Loucy (cell line): Measurements from ENCODE around the gene EFHC2.

Source experiments
- H2AFZ ChIP-seq: fragments of 200-600 bp; sonication (generic); 2 replicates; pipeline ENCODE4 v1.6.0; 2016; ENCODE audit warnings: antibody characterized with exemption, mild to moderate bottlenecking, low read length, moderate library complexity
- H3F3A ChIP-seq: fragments of 200-600 bp; 2 replicates; pipeline ENCODE4 v1.6.0; 2016; ENCODE audit warnings: antibody characterized with exemption, low read depth, mild to moderate bottlenecking
- H3K27me3 ChIP-seq: fragments of 200-600 bp; sonication (generic); 2 replicates; pipeline ENCODE4 v1.6.1; 2014; ENCODE audit warnings: low read length, mild to moderate bottlenecking; ENCODE audit not compliant: insufficient read depth, poor library complexity, severe bottlenecking
- H3K36me3 ChIP-seq: fragments of 200-600 bp; sonication (generic); 2 replicates; pipeline ENCODE4 v1.6.1; 2016; ENCODE audit warnings: low read length; ENCODE audit not compliant: insufficient read depth
- H3K4me1 ChIP-seq: fragments of 200-600 bp; sonication (generic); 2 replicates; pipeline ENCODE4 v1.5.1; 2014; ENCODE audit warnings: low read length, mild to moderate bottlenecking; ENCODE audit not compliant: insufficient read depth, poor library complexity, severe bottlenecking
- H3K4me2 ChIP-seq: fragments of 200-600 bp; sonication (generic); 2 replicates; pipeline ENCODE4 v1.6.0; 2014; ENCODE audit warnings: antibody characterized with exemption, low read length, low read depth, mild to moderate bottlenecking; ENCODE audit not compliant: poor library complexity, severe bottlenecking
- H3K4me3 ChIP-seq: fragments of 200-600 bp; sonication (generic); 2 replicates; pipeline ENCODE4 v1.5.1; 2014; ENCODE audit warnings: low read length, mild to moderate bottlenecking, mixed read lengths; ENCODE audit not compliant: poor library complexity, severe bottlenecking
- H3K79me2 ChIP-seq: fragments of 200-600 bp; sonication (generic); 2 replicates; pipeline ENCODE4 v1.6.1; 2014; ENCODE audit warnings: low read length; ENCODE audit not compliant: insufficient read depth
- H3K9ac ChIP-seq: fragments of 200-600 bp; sonication (generic); 2 replicates; pipeline ENCODE4 v1.6.0; 2014; ENCODE audit warnings: mild to moderate bottlenecking, low read depth, low read length, moderate library complexity; ENCODE audit not compliant: poor library complexity, severe bottlenecking
- H3K9me2 ChIP-seq: fragments of 200-600 bp; sonication (generic); replicated peaks from 2 replicates; pipeline ENCODE4 v1.6.1; 2016; ENCODE audit warnings: low read depth, low read length, mixed read lengths
- H3K9me3 ChIP-seq: fragments of 200-600 bp; sonication (generic); 2 replicates; pipeline ENCODE4 v1.6.1; 2014; ENCODE audit warnings: mild to moderate bottlenecking, antibody characterized with exemption, low read length, low read depth; ENCODE audit not compliant: insufficient read depth
- H4K20me1 ChIP-seq: fragments of 200-600 bp; sonication (generic); 2 replicates; pipeline ENCODE4 v1.6.0; 2014; ENCODE audit warnings: antibody characterized with exemption, low read length, mild to moderate bottlenecking; ENCODE audit not compliant: insufficient read depth, poor library complexity, severe bottlenecking
- EZH2phosphoT487 ChIP-seq: fragments of 200-600 bp; IDR thresholded peaks from 2 replicates; pipeline ENCODE4 v1.6.1; 2018; ENCODE audit warnings: antibody characterized with exemption, mild to moderate bottlenecking, moderate library complexity, borderline replicate concordance
- TF ChIP-seq, protein P1 (sequence below): fragments of 200-600 bp; sonication (generic); conservative IDR thresholded peaks from 2 replicates; pipeline ENCODE4 v1.5.1; 2014; ENCODE audit warnings: mild to moderate bottlenecking, antibody characterized with exemption, low read length

The EFHC2 gene

DNA sequence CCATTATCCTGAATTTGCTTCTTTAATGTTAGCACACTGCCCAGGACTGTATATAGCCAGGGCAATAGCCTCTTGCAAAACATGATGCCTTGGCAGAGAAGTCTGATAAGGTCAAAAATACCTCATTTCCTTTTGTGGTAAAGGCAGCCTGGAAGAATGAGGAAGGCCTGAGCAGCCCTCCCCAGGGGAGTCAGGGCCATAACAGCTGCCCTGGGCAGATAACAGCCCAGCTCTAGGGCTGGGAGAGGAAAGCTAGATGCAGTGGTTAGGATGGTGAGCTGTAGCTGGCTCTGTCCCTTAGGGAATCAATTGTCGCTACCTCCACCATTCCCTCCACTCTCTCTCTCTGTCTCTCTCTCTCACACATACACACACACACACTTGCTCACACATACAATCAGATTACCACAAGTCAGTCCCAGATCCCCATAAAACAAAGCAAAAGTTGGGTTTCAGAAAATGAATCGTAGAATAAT, 29.2 kb downstream of the EFHC2 start:
- H3K4me1 ChIP-seq = peaks cover 54% of the 10 kb centered on the region
- H3K4me3 ChIP-seq = peak overlapping the region; percentile 70
- peaks cover 10% of the 10 kb centered on the region; the same call in 1 of the 2 replicates for H3F3A ChIP-seq
- peak overlapping the region; percentile 72 for H3K9ac ChIP-seq
- H3K9me2 ChIP-seq = no peaks in the 10 kb centered on the region
- H2AFZ ChIP-seq = peak overlapping the region; percentile 39; the same call in 1 of the 2 replicates
- H3K4me2 ChIP-seq = peak overlapping the region; percentile 96
- no peaks in the 10 kb centered on the region for H3K27me3 ChIP-seq
- H3K9me3 ChIP-seq = no peaks in the 10 kb centered on the region
- H3K79me2 ChIP-seq = no peaks in the 10 kb centered on the region
- no peaks in the 10 kb centered on the region for H4K20me1 ChIP-seq
- TF ChIP-seq, protein P1, sequence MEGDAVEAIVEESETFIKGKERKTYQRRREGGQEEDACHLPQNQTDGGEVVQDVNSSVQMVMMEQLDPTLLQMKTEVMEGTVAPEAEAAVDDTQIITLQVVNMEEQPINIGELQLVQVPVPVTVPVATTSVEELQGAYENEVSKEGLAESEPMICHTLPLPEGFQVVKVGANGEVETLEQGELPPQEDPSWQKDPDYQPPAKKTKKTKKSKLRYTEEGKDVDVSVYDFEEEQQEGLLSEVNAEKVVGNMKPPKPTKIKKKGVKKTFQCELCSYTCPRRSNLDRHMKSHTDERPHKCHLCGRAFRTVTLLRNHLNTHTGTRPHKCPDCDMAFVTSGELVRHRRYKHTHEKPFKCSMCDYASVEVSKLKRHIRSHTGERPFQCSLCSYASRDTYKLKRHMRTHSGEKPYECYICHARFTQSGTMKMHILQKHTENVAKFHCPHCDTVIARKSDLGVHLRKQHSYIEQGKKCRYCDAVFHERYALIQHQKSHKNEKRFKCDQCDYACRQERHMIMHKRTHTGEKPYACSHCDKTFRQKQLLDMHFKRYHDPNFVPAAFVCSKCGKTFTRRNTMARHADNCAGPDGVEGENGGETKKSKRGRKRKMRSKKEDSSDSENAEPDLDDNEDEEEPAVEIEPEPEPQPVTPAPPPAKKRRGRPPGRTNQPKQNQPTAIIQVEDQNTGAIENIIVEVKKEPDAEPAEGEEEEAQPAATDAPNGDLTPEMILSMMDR = no peak
- no peak for TF ChIP-seq EZH2phosphoT487
- no peaks in the 10 kb centered on the region for H3K36me3 ChIP-seq

DNA sequence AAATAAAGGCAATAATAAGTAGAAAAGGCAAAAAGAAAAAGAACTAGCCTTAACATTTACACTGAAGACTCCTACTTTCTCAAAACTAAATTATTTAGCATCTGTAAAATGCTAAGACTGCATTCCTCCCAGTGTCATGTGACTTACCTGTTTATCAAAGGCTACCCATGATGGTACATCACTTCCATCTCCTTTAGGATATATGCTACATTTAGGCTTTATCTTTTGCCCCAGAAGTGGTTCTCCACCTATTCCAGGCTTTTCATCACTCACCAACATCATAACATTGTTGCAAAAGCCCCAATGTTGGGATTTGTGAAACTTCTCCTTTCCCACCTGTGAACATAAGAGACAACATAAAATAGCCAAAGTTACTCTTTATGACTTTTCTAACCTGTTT, 31.1 kb downstream of the EFHC2 start:
- TF ChIP-seq, protein P1 = no peak
- TF ChIP-seq EZH2phosphoT487 = no peak
- H3K9ac ChIP-seq = peak overlapping the region; percentile 46
- no peaks in the 10 kb centered on the region for H3K36me3 ChIP-seq
- no peaks in the 10 kb centered on the region for H3K9me3 ChIP-seq
- H3K4me1 ChIP-seq = peaks cover 46% of the 10 kb centered on the region
- peaks cover 10% of the 10 kb centered on the region; the same call in 1 of the 2 replicates for H3F3A ChIP-seq
- no peaks in the 10 kb centered on the region for H3K9me2 ChIP-seq
- no peaks in the 10 kb centered on the region for H3K79me2 ChIP-seq
- no peaks in the 10 kb centered on the region for H3K27me3 ChIP-seq
- peak overlapping the region; percentile 96 for H3K4me2 ChIP-seq
- H3K4me3 ChIP-seq = peak overlapping the region; percentile 17
- no peaks in the 10 kb centered on the region for H4K20me1 ChIP-seq
- H2AFZ ChIP-seq = no peak overlapping the region

DNA sequence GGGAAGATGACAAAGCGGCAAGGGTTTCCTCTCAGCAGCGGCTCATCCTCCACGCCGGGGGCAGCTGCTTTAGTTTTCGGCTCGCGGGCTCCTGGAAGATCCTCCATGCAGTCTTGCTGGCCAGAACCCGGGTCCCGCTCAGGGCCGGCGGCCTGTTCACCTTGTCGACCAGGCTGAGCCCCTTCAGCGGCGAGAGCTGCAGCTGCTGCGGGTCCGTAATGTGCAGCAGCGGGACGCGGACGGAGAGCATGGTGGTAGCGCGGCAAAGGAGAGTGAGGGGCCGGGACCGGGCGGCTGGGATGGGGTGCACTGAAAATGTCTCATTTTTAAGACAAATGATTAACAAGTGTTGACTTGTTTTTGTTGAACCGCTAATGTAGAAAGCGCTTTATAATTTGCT, 33.2 kb downstream of the EFHC2 start:
- Histone ChIP-seq H3K4me3 (no peak overlapping the region), H3F3A (peaks cover 8% of the 10 kb centered on the region; the same call in 1 of the 2 replicates), H3K4me2 (no peak overlapping the region), H3K27me3 (no peaks in the 10 kb centered on the region), H3K36me3 (no peaks in the 10 kb centered on the region), H2AFZ (no peak overlapping the region), H3K4me1 (peaks cover 44% of the 10 kb centered on the region), H3K9me3 (no peaks in the 10 kb centered on the region), H3K9me2 (no peaks in the 10 kb centered on the region), H3K9ac (no peak overlapping the region), H4K20me1 (no peaks in the 10 kb centered on the region), H3K79me2 (no peaks in the 10 kb centered on the region)
- TF ChIP-seq, protein P1 = no peak
- TF ChIP-seq EZH2phosphoT487 = no peak
